ENCODE measurements around the gene UQCRC2. TPM values are rescaled to one million over a fixed set of nuclear protein-coding genes. Genes with fewer than 3 reads are reported as not detected.

UQCRC2 gene
- total and polyA plus RNA-seq, 2 experiments from 2014 or later, result 129 to 166 TPM

- Histone ChIP-seq H4K20me1 (ENCODE audit: insufficient read depth, poor library complexity, severe bottlenecking) (peaks cover 12% of the 10 kb centered on the region), H3K4me3 (no peak overlapping the region), H3K9me3 (ENCODE audit: low read depth) (no peaks in the 10 kb centered on the region), H3K27me3 (no peaks in the 10 kb centered on the region), H3K4me1 (ENCODE audit: insufficient read depth) (peaks cover 5% of the 10 kb centered on the region), H3K36me3 (replicated peaks; ENCODE audit: insufficient read depth, low read depth) (peaks cover 7% of the 10 kb centered on the region), H3K27ac (no peak overlapping the region), H3K4me2 (no peak overlapping the region), H3K79me2 (peaks cover 45% of the 10 kb centered on the region), H2AFZ (no peak overlapping the region), H3K9me2 (replicated peaks; ENCODE audit: insufficient read depth) (no peaks in the 10 kb centered on the region)
- DNase-seq (ENCODE audit: low spot score), result no peak
- WGBS (ENCODE audit: low lambda C conversion rate, missing lambda C conversion rate), result 93% methylated on average over 3 of the region's 3 CpGs
- TF ChIP-seq EZH2 (IDR thresholded peaks at IDR 0.05; ENCODE audit: borderline replicate concordance), result no peak
- no peak for TF ChIP-seq EZH2phosphoT487 (IDR thresholded peaks at IDR 0.05; ENCODE audit: low read depth, severe bottlenecking, unreplicated experiment)
- TF ChIP-seq CTCF (IDR thresholded peaks at IDR 0.05; ENCODE audit: poor library complexity), result no peak
These were observed 5.9 kb downstream of the UQCRC2 start for GRCh38 chr16:21959050-21959449.

GRCh38 chr16:21962475-21962874, 9.3 kb downstream of the UQCRC2 start:
- H3K4me2 ChIP-seq, result no peak overlapping the region
- H2AFZ ChIP-seq, result no peak overlapping the region
- peaks cover 13% of the 10 kb centered on the region for H3K79me2 ChIP-seq
- no peaks in the 10 kb centered on the region for H3K9me3 ChIP-seq (ENCODE audit: low read depth)
- WGBS (ENCODE audit: low lambda C conversion rate, missing lambda C conversion rate), result 96% methylated on average over 5 of the region's 5 CpGs
- no peak overlapping the region for H3K4me3 ChIP-seq
- no peak for DNase-seq (ENCODE audit: low spot score)
- peaks cover 7% of the 10 kb centered on the region for H4K20me1 ChIP-seq (ENCODE audit: insufficient read depth, poor library complexity, severe bottlenecking)
- H3K9me2 ChIP-seq (replicated peaks; ENCODE audit: insufficient read depth), result no peaks in the 10 kb centered on the region
- H3K4me1 ChIP-seq (ENCODE audit: insufficient read depth), result no peaks in the 10 kb centered on the region
- no peaks in the 10 kb centered on the region for H3K27me3 ChIP-seq
- no peak for TF ChIP-seq CTCF (IDR thresholded peaks at IDR 0.05; ENCODE audit: poor library complexity)
- TF ChIP-seq EZH2phosphoT487 (IDR thresholded peaks at IDR 0.05; ENCODE audit: low read depth, severe bottlenecking, unreplicated experiment), result no peak
- no peak for TF ChIP-seq EZH2 (IDR thresholded peaks at IDR 0.05; ENCODE audit: borderline replicate concordance)
- H3K27ac ChIP-seq, result no peak overlapping the region
- H3K36me3 ChIP-seq (replicated peaks; ENCODE audit: insufficient read depth, low read depth), result peaks cover 7% of the 10 kb centered on the region

GRCh38 chr16:21963887-21964286, 10.7 kb downstream of the UQCRC2 start:
- Histone ChIP-seq H3K4me3 (no peak overlapping the region), H3K9me3 (ENCODE audit: low read depth) (no peaks in the 10 kb centered on the region), H3K79me2 (peaks cover 9% of the 10 kb centered on the region), H4K20me1 (ENCODE audit: insufficient read depth, poor library complexity, severe bottlenecking) (no peaks in the 10 kb centered on the region), H3K27me3 (no peaks in the 10 kb centered on the region), H2AFZ (no peak overlapping the region), H3K36me3 (replicated peaks; ENCODE audit: insufficient read depth, low read depth) (peaks cover under 1% of the 10 kb centered on the region), H3K9me2 (replicated peaks; ENCODE audit: insufficient read depth) (no peaks in the 10 kb centered on the region), H3K4me1 (ENCODE audit: insufficient read depth) (no peaks in the 10 kb centered on the region), H3K27ac (no peak overlapping the region), H3K4me2 (no peak overlapping the region)
- 98% methylated on average over 3 of the region's 3 CpGs for WGBS (ENCODE audit: low lambda C conversion rate, missing lambda C conversion rate)
- no peak for DNase-seq (ENCODE audit: low spot score)
- no peak for TF ChIP-seq EZH2 (IDR thresholded peaks at IDR 0.05; ENCODE audit: borderline replicate concordance)
- no peak for TF ChIP-seq EZH2phosphoT487 (IDR thresholded peaks at IDR 0.05; ENCODE audit: low read depth, severe bottlenecking, unreplicated experiment)

GRCh38 chr16:21964353-21964752, 11.2 kb downstream of the UQCRC2 start:
- Histone ChIP-seq H3K9me3 (ENCODE audit: low read depth) (no peaks in the 10 kb centered on the region), H3K9me2 (replicated peaks; ENCODE audit: insufficient read depth) (no peaks in the 10 kb centered on the region), H3K36me3 (replicated peaks; ENCODE audit: insufficient read depth, low read depth) (no peaks in the 10 kb centered on the region), H3K79me2 (peaks cover 5% of the 10 kb centered on the region), H4K20me1 (ENCODE audit: insufficient read depth, poor library complexity, severe bottlenecking) (no peaks in the 10 kb centered on the region), H3K4me2 (no peak overlapping the region), H2AFZ (no peak overlapping the region), H3K27me3 (no peaks in the 10 kb centered on the region), H3K4me1 (ENCODE audit: insufficient read depth) (no peaks in the 10 kb centered on the region), H3K4me3 (no peak overlapping the region), H3K27ac (no peak overlapping the region)
- 88% methylated on average over 6 of the region's 6 CpGs for WGBS (ENCODE audit: low lambda C conversion rate, missing lambda C conversion rate)
- TF ChIP-seq EZH2phosphoT487 (IDR thresholded peaks at IDR 0.05; ENCODE audit: low read depth, severe bottlenecking, unreplicated experiment), result no peak
- no peak for TF ChIP-seq EZH2 (IDR thresholded peaks at IDR 0.05; ENCODE audit: borderline replicate concordance)
- DNase-seq (ENCODE audit: low spot score), result no peak

Data from hepatocyte (in vitro differentiated cells).